Uterus (tissue), 2 donors: ENCODE data around the gene FANCE.

Experiments
- POLR2A ChIP-seq, 2 donors: fragments of 450-650 bp; IDR thresholded peaks; one replicate each; pipeline ENCODE4 v1.6.1; 2016; ENCODE audit warnings: antibody characterized with exemption in 2 of 2, mild to moderate bottlenecking in 1 of 2, moderate library complexity in 1 of 2
- TF ChIP-seq, protein P1 (sequence below), 4 experiments: fragments of 200-600 bp in 2 of 4; fragments of 450-650 bp in 2 of 4; sonication (generic) in 2 of 4; IDR thresholded peaks; one replicate each; pipeline ENCODE4 v1.5.1; 2016 to 2019; ENCODE audit warnings: antibody characterized with exemption in 4 of 4, mild to moderate bottlenecking in 2 of 4, moderate library complexity in 1 of 4

GRCh38 chr6:35403544-35404442, 48.3 kb upstream of the FANCE start:
- TF ChIP-seq, protein P1, sequence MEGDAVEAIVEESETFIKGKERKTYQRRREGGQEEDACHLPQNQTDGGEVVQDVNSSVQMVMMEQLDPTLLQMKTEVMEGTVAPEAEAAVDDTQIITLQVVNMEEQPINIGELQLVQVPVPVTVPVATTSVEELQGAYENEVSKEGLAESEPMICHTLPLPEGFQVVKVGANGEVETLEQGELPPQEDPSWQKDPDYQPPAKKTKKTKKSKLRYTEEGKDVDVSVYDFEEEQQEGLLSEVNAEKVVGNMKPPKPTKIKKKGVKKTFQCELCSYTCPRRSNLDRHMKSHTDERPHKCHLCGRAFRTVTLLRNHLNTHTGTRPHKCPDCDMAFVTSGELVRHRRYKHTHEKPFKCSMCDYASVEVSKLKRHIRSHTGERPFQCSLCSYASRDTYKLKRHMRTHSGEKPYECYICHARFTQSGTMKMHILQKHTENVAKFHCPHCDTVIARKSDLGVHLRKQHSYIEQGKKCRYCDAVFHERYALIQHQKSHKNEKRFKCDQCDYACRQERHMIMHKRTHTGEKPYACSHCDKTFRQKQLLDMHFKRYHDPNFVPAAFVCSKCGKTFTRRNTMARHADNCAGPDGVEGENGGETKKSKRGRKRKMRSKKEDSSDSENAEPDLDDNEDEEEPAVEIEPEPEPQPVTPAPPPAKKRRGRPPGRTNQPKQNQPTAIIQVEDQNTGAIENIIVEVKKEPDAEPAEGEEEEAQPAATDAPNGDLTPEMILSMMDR (IDR thresholded peaks at IDR 0.05), result no peak
- no peak for TF ChIP-seq POLR2A (IDR thresholded peaks at IDR 0.05)
